Ammon's horn (tissue), 1 donor: ENCODE data around the gene IFNA1.
"Not testable (repeated sequence)": the region's sequence is repeated elsewhere in the genome, so short reads cannot be mapped to it uniquely, and the experiment has no call there.

Source experiments
- DNase-seq: peaks from one replicate; pipeline ENCODE4 v3.0.0-alpha.2; 2016; ENCODE audit warnings: low spot score

IFNA1 gene

GRCh38 chr9:21440139-21440538, at the start of gene IFNA1:
Gene IFNA1 (plus strand): TSS chr9:21440439. CDS start chr9:21440508, 69 bp downstream.
- DNase-seq = no peak

GRCh38 chr9:21392270-21392669, 48.0 kb upstream of the IFNA1 start:
- no peak for DNase-seq

- DNase-seq = peak; percentile 80
Observed at GRCh38 chr9:21395778-21396717, 44.2 kb upstream of the IFNA1 start.

GRCh38 chr9:21398955-21399489, 41.2 kb upstream of the IFNA1 start:
- DNase-seq = no peak

DNA sequence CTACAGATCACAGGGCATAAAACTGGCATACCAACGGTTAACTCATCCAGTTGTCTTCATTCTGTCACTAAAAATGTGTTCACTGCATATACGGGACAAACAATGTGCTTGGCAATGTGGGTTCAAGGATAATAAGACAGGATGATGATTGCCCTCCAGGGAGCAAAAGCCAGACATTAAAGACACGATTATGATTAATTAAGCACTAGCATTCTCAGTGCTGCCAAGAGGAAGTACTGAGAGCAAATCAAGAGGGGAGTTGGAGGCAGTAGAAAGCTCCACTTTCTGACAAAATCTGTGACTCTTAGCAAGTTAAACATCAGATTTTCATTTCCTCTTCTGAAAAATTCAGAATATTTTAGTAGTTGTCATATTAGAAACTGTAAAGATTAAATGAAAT, 40.3 kb upstream of the IFNA1 start:
- DNase-seq = no peak

GRCh38 chr9:21402386-21403251, 37.6 kb upstream of the IFNA1 start:
- peak; percentile 36 for DNase-seq

DNA sequence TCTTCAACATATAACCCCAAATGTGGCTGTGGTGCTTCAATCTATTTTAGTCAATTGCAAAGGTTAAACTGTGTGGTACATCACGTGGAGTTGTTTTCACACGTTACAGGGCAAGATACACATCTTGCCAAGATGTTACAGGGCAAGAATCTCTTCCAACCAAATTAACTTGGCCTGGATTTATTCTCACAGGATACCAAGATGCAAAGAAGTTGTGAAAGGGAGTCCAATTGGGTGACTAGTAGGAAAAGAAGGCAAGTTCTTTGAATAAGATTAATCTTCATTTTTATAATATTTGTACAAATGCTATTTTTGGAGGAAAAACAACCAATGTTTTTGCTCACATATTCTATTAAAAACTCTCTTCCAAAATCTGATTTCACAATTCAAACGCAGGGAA, 36.1 kb upstream of the IFNA1 start:
- DNase-seq = no peak

DNA sequence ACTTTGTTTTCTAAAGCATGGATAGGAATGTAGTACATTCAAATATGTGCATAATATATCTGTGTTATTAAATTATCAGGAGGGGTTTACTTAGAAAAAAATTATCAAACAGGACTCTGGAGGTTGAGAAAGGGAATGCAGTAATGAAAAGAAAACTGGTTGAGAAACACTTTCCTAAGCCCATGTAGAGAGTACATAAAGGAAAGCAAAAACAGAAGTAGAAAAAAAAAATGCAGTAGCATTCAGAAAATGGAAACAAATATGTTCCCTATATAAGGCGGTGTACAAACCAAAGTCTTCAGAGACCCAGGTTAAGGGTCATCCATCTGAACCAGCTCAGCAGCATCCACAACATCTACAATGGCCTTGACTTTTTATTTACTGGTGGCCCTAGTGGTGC, 31.4 kb upstream of the IFNA1 start, which contains the start of gene IFNA8:
Gene IFNA8, plus strand, starts transcription at position 301 of the 400 bp plus-strand sequence. Its CDS starts 60 bp downstream, at position 361.
- DNase-seq = no peak

- DNase-seq = no peak
Observed at GRCh38 chr9:21412107-21412506, 28.1 kb upstream of the IFNA1 start.

GRCh38 chr9:21413151-21413550, 27.1 kb upstream of the IFNA1 start:
- DNase-seq = no peak

GRCh38 chr9:21413624-21414023, 26.6 kb upstream of the IFNA1 start:
- peak; percentile 48 for DNase-seq

DNA sequence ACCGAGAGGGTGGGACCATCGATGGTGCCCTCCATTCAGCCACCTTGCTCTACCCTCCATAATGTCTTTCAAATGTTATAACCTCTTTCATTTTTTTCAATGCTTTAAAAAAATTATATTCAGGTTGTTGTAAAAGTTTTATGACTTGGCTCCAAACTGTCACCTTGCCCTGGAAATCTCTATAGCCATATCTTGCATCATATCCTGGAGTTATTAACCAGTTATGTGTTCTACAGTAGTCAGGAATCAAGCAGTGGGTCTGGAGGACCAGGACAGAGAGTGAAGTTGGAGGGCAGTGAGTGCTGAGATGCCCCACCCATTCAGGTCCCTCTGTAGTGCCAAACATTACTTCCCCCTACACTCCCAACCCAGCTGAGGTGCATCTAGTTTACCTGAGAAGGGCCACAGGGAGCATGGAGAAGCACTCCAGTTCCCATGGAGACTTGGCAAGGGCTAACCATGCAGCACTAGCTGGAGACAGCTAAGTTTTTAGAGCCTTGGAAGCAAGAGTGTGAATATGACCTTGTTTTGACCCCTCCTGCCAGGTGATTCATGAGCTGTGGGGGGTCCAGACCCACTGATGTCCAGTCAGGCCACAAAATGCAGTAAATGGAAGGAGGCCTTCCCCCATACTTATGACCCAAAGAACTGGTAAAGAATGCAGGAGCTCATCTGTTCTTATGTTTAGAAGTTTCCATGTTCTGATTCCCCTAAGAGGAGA, 25.9 kb upstream of the IFNA1 start:
- DNase-seq = no peak

- no peak for DNase-seq
Observed at GRCh38 chr9:21415493-21416267, 24.6 kb upstream of the IFNA1 start.

DNA sequence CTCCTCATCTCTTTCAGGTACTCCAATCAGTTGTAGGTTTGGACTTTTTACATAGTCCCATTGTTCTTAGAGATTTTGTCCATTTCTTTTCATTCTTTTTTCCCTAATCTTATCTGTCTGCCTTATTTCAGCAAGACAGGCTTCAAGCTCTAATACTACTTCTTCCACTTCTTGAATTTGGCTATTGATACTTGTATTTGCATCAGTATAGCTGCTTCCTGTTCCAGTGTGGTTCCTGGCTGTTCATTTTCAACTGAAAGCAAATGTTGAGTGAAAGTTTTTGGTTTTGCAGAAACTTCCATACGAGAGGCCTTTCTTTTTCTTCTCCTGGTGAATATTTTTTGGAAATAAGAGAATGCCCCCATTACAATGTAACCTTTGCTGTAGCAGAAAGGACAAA, 12.0 kb upstream of the IFNA1 start:
- DNase-seq = no peak

DNA sequence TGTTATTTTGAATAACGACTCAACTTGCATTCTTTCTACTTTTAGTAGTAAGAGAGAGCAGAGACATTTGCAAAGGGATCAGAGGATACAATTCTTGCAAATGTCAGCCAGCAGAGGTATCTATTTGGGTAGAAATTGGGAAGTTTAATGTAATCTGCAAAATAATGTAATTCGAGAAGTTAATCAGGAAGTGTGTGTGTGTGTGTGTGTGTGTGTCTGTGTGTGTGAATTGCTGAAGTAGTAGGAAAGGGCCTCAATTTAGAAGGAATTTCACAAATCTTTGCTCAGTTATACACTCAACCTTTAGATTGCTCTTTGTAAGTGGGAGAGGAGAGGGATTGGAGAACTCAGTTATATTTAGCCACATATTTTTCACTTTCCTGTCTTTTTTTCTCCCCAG, 11.0 kb upstream of the IFNA1 start:
- no peak for DNase-seq

DNA sequence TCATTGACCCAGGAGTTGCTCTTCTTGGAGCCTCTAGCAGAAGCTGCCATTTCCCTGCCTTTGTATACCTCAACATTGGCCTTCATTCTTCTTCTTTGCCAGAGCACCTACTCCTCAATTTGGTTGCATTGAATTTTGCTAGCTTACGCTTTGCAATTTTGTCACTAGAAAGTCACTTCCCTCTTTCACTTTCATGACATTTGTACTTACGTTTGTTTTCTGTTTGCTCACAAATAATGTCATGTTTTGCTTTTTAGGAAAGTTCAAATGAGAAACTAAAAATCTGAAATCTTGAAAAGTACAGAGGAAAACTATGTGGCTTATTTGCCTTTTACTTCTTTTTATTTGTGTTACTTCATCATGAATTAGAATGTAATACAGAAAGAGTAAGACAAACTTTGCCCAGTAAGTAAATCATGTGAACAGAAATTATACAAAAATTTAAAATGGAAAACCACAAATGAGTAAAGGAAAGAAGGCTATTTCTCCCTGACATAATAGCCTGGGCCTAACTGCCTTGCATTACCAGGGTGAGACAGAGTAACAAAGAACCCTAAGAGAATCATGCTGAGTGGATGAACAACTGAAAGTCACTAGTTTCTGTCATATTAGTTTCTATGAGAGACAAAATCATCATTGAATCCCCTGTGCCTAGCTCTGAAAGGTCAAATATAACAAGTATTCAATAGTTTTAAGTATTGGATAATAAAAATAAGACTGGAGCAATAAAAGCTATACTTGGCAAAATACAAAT, 7.4 kb upstream of the IFNA1 start:
- DNase-seq = no peak

DNA sequence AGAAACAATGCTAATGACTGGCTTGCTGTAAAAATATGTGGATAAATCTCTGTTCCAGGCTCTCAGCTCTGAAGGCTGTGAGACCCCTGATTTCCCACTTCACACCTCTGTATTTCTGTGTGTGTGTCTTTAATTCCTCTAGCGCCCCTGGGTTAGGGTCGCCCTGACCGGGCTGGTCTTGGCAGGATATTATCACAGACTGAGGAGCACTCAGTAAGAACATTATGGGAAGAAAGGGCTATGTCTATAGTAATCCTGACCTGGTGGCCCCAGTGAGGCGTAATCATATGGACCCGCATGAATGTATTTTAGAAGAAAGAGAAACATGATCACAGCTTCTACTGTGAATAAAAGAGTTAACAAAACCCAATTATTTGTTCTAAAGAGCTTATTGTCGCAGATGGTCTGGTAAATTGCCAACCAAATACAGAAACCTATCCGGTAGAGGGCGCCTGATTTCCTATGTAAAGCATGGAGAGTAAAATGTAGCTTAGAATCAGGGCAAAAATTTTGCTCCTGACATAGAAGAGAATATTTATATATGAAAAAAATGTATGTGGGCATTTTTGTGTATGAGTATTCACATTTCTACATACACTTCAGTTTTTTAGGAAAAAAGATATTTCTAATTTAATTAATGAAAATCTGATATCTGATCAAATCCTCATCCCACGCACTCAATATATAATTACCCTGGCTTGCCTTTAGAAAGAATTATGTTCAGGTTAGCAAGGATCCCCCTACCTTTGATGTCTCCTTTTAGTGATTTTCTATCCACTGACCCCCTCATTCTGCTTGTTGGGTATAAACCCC, 5.8 kb upstream of the IFNA1 start:
- DNase-seq = peak; percentile 74

GRCh38 chr9:21435015-21435383, 5.2 kb upstream of the IFNA1 start:
- not testable (repeated sequence) for DNase-seq

GRCh38 chr9:21443849-21444625, 3.8 kb downstream of the IFNA1 start:
- DNase-seq = no peak
